Ascending aorta (tissue), 2 donors: ENCODE data around the gene CAPS. TPM values are rescaled to one million over a fixed set of nuclear protein-coding genes. Genes with fewer than 3 reads are reported as not detected.
A peak's percentile ranks its signal among the peaks of the same experiment; 100 is the strongest.

Experiments used
- DNase-seq, 2 donors: peaks; one replicate each; pipeline ENCODE4 v3.0.0-alpha.2; 2019; ENCODE audit warnings: low spot score in 2 of 2
- H3K27ac ChIP-seq, 2 donors: fragments of 200-600 bp; sonication (generic); one replicate each; pipeline ENCODE4 v1.5.1; 2016 to 2017; ENCODE audit warnings: mild to moderate bottlenecking in 1 of 2
- H3K27me3 ChIP-seq: fragments of 200-600 bp; sonication (generic); one replicate; pipeline ENCODE4 v1.5.1; 2017
- H3K36me3 ChIP-seq, 2 donors: fragments of 200-600 bp; sonication (generic); one replicate each; pipeline ENCODE4 v1.5.1; 2016
- H3K4me1 ChIP-seq, 2 donors: fragments of 200-600 bp; sonication (generic); one replicate each; pipeline ENCODE4 v1.5.1; 2016 to 2017; ENCODE audit warnings: mild to moderate bottlenecking in 1 of 2
- H3K4me3 ChIP-seq, 2 donors: fragments of 200-600 bp; sonication (generic); one replicate each; pipeline ENCODE4 v1.5.1; 2016 to 2017; ENCODE audit warnings: mild to moderate bottlenecking in 1 of 2
- H3K9me3 ChIP-seq, 2 donors: fragments of 200-600 bp; sonication (generic); one replicate each; pipeline ENCODE4 v1.5.1; 2016
- CTCF ChIP-seq, 3 experiments: fragments of 200-600 bp in 2 of 3; fragments of 450-650 bp in 1 of 3; sonication (generic) in 2 of 3; IDR thresholded peaks; one replicate each; pipeline ENCODE4 v1.5.1; 2016 to 2019; ENCODE audit warnings: antibody characterized with exemption in 3 of 3, mild to moderate bottlenecking in 1 of 3, moderate library complexity in 1 of 3
- intact Hi-C: fragments of 100-400 bp; cut with DNase I; formaldehyde crosslinking; loops from one replicate; pipeline ENCODE4 v1.15.1; 2023
- total RNA-seq: library from RNA; depleted of rRNA; stranded (reverse); fragments of >200 nt; gene quantifications from one replicate; pipeline ENCODE4 v1.1.0, GENCODE V29; 2016

Gene CAPS
- total RNA-seq, 1 donor from 2014 or later, result 8.1 TPM

- H3K27ac ChIP-seq, result no peak overlapping the region
- H3K36me3 ChIP-seq, result peaks cover 42 to 65% of the 10 kb centered on the region in 2 donors
- H3K4me3 ChIP-seq, result no peak overlapping the region
- H3K4me1 ChIP-seq, result no peaks in the 10 kb centered on the region
- TF ChIP-seq CTCF (IDR thresholded peaks at IDR 0.05), result no peak
- DNase-seq, result no peak
- no peaks in the 10 kb centered on the region for H3K9me3 ChIP-seq
- intact Hi-C loops, result no loop called here
- H3K27me3 ChIP-seq, result no peaks in the 10 kb centered on the region
These were observed 20.0 kb downstream of the CAPS start for GRCh38 chr19:5934069-5934401.

- H3K36me3 ChIP-seq, result peaks cover 37 to 64% of the 10 kb centered on the region in 2 donors
These were observed 20.9 kb downstream of the CAPS start for GRCh38 chr19:5934774-5935472.

GRCh38 chr19:5935473-5936291 lies 21.6 kb downstream of the CAPS start:
- Histone ChIP-seq H3K27ac (no peak overlapping the region), H3K4me1 (no peaks in the 10 kb centered on the region), H3K9me3 (no peaks in the 10 kb centered on the region), H3K4me3 (no peak overlapping the region), H3K36me3 (peaks cover 41 to 64% of the 10 kb centered on the region in 2 donors), H3K27me3 (no peaks in the 10 kb centered on the region)
- intact Hi-C loops, result no loop called here
- no peak for TF ChIP-seq CTCF (IDR thresholded peaks at IDR 0.05)
- no peak for DNase-seq

More at GRCh38 chr19:5934774-5935472, 20.9 kb downstream of the CAPS start:
- Histone ChIP-seq H3K27ac (peak overlapping the region in 1 of 2 donors; percentile 57), H3K4me3 (no peak overlapping the region), H3K4me1 (no peaks in the 10 kb centered on the region), H3K9me3 (no peaks in the 10 kb centered on the region), H3K27me3 (no peaks in the 10 kb centered on the region)
- no peak for TF ChIP-seq CTCF (IDR thresholded peaks at IDR 0.05)
- DNase-seq, result no peak
- intact Hi-C loops, result no loop called here

GRCh38 chr19:5936292-5936592 lies 22.2 kb downstream of the CAPS start:
- Histone ChIP-seq H3K9me3 (no peaks in the 10 kb centered on the region), H3K27ac (no peak overlapping the region), H3K4me1 (no peaks in the 10 kb centered on the region), H3K36me3 (peaks cover 41 to 64% of the 10 kb centered on the region in 2 donors), H3K27me3 (no peaks in the 10 kb centered on the region), H3K4me3 (no peak overlapping the region)
- TF ChIP-seq CTCF (IDR thresholded peaks at IDR 0.05), result no peak
- no peak for DNase-seq
- intact Hi-C loops, result no loop called here

GRCh38 chr19:5937550-5937949 lies 23.5 kb downstream of the CAPS start:
- DNase-seq, result no peak
- Histone ChIP-seq H3K9me3 (no peaks in the 10 kb centered on the region), H3K4me1 (no peaks in the 10 kb centered on the region), H3K4me3 (no peak overlapping the region), H3K27ac (no peak overlapping the region), H3K36me3 (peaks cover 33 to 56% of the 10 kb centered on the region in 2 donors), H3K27me3 (no peaks in the 10 kb centered on the region)
- TF ChIP-seq CTCF (IDR thresholded peaks at IDR 0.05), result no peak
- intact Hi-C loops, result no loop called here
